ENCODE results near the gene MACROD2. TPM values are rescaled to one million over a fixed set of nuclear protein-coding genes. Genes with fewer than 3 reads are reported as not detected.
A peak's percentile ranks its signal among the peaks of the same experiment; 100 is the strongest.

Gene MACROD2
- total RNA-seq, 1 donor from 2014 or later, result 2.4 TPM

GRCh38 chr20:14553774-14554534, 558.6 kb downstream of the MACROD2 start:
- Histone ChIP-seq H3K27ac (ENCODE audit: low read depth, low read length) (no peak overlapping the region), H3K4me1 (ENCODE audit: insufficient read depth, low read length) (no peaks in the 10 kb centered on the region), H3K27me3 (ENCODE audit: insufficient read depth, low read length) (no peaks in the 10 kb centered on the region), H3K9ac (ENCODE audit: low read length) (no peak overlapping the region), H3K79me2 (ENCODE audit: insufficient read depth, low read length) (no peaks in the 10 kb centered on the region), H3K36me3 (ENCODE audit: insufficient read depth, low read length) (no peaks in the 10 kb centered on the region), H4K20me1 (ENCODE audit: insufficient read depth, low read length) (no peaks in the 10 kb centered on the region), H3K4me2 (ENCODE audit: low read length) (no peak overlapping the region), H2AFZ (ENCODE audit: low read depth, low read length) (no peak overlapping the region), H3K9me3 (ENCODE audit: insufficient read depth, low read depth, low read length) (no peaks in the 10 kb centered on the region), H3K4me3 (ENCODE audit: insufficient read depth, low read depth, low read length) (no peak overlapping the region)
- Mint-ChIP-seq H3K27ac (ENCODE audit: unreplicated experiment) (peak overlapping the region; percentile 60), H3K4me3 (ENCODE audit: unreplicated experiment) (no peak overlapping the region), H3K27me3 (ENCODE audit: low read depth, unreplicated experiment) (no peaks in the 10 kb centered on the region), H3K4me1 (ENCODE audit: low read depth, unreplicated experiment) (peaks cover 25% of the 10 kb centered on the region), H3K9me3 (ENCODE audit: unreplicated experiment) (no peaks in the 10 kb centered on the region), H3K36me3 (ENCODE audit: low read depth, unreplicated experiment) (no peaks in the 10 kb centered on the region)
- TF ChIP-seq CTCF (IDR thresholded peaks at IDR 0.05; ENCODE audit: insufficient read depth, low read depth, low read length), result no peak
- no peak for TF ChIP-seq EZH2 (IDR thresholded peaks at IDR 0.05; ENCODE audit: insufficient read depth, low read length)
- FAIRE-seq (no peak), DNase-seq (ENCODE audit: low read depth) (peak; percentile 14)

DNA sequence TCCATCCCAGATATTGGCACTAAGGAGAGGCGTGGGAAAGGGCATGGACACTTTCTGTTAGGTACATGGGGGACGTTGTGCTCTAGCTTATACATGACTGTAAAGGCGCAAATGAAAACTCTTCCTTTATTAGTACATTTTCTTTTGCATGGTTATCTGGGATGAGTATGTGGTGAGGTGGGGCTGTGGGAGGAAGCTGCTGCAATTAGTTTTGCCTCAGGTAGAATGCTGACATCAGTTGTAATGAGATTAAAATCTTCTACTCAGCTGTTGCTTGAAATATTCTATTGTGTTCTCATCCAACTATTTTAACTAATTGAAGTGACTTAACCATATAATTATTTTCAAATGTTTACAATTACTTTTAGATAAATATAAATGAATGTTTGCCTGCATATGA, 560.4 kb downstream of the MACROD2 start:
- H3K79me2 ChIP-seq (ENCODE audit: insufficient read depth, low read length), result no peaks in the 10 kb centered on the region
- FAIRE-seq, result no peak
- no peaks in the 10 kb centered on the region for H3K9me3 Mint-ChIP-seq (ENCODE audit: unreplicated experiment)

More for the DNA sequence above, 560.4 kb downstream of the MACROD2 start:
- peaks cover 25% of the 10 kb centered on the region for H3K4me1 Mint-ChIP-seq (ENCODE audit: low read depth, unreplicated experiment)
- Histone ChIP-seq H3K4me3 (ENCODE audit: insufficient read depth, low read depth, low read length) (no peak overlapping the region), H3K9ac (ENCODE audit: low read length) (no peak overlapping the region), H3K4me1 (ENCODE audit: insufficient read depth, low read length) (no peaks in the 10 kb centered on the region), H3K36me3 (ENCODE audit: insufficient read depth, low read length) (no peaks in the 10 kb centered on the region), H3K27me3 (ENCODE audit: insufficient read depth, low read length) (no peaks in the 10 kb centered on the region), H4K20me1 (ENCODE audit: insufficient read depth, low read length) (no peaks in the 10 kb centered on the region), H3K27ac (ENCODE audit: low read depth, low read length) (no peak overlapping the region), H3K9me3 (ENCODE audit: insufficient read depth, low read depth, low read length) (no peaks in the 10 kb centered on the region), H2AFZ (ENCODE audit: low read depth, low read length) (no peak overlapping the region), H3K4me2 (ENCODE audit: low read length) (no peak overlapping the region)
- no peak for DNase-seq (ENCODE audit: low read depth)
- no peaks in the 10 kb centered on the region for H3K36me3 Mint-ChIP-seq (ENCODE audit: low read depth, unreplicated experiment)
- peak overlapping the region; percentile 72 for H3K27ac Mint-ChIP-seq (ENCODE audit: unreplicated experiment)
- TF ChIP-seq EZH2 (IDR thresholded peaks at IDR 0.05; ENCODE audit: insufficient read depth, low read length), result no peak
- no peak for TF ChIP-seq CTCF (IDR thresholded peaks at IDR 0.05; ENCODE audit: insufficient read depth, low read depth, low read length)
- H3K27me3 Mint-ChIP-seq (ENCODE audit: low read depth, unreplicated experiment), result no peaks in the 10 kb centered on the region
- no peak overlapping the region for H3K4me3 Mint-ChIP-seq (ENCODE audit: unreplicated experiment)
